C4-2B (cell line): Measurements from ENCODE around the gene FBXL13.

Source experiments
- ZFX ChIP-seq: fragments of 450-650 bp; IDR thresholded peaks from 2 replicates; pipeline ENCODE4 v1.6.1; 2017
- TF ChIP-seq, protein P1 (sequence below): fragments of 450-650 bp; conservative IDR thresholded peaks from 2 replicates; pipeline ENCODE4 v1.5.1; 2017; ENCODE audit warnings: mild to moderate bottlenecking

GRCh38 chr7:102819151-102819550 lies 255.4 kb downstream of the FBXL13 start:
- TF ChIP-seq, protein P1, sequence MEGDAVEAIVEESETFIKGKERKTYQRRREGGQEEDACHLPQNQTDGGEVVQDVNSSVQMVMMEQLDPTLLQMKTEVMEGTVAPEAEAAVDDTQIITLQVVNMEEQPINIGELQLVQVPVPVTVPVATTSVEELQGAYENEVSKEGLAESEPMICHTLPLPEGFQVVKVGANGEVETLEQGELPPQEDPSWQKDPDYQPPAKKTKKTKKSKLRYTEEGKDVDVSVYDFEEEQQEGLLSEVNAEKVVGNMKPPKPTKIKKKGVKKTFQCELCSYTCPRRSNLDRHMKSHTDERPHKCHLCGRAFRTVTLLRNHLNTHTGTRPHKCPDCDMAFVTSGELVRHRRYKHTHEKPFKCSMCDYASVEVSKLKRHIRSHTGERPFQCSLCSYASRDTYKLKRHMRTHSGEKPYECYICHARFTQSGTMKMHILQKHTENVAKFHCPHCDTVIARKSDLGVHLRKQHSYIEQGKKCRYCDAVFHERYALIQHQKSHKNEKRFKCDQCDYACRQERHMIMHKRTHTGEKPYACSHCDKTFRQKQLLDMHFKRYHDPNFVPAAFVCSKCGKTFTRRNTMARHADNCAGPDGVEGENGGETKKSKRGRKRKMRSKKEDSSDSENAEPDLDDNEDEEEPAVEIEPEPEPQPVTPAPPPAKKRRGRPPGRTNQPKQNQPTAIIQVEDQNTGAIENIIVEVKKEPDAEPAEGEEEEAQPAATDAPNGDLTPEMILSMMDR: no peak
- no peak for TF ChIP-seq ZFX
